GM21576 (cell line): ENCODE data around the gene LGALS9.
"Not testable (repeated sequence)": the region's sequence is repeated elsewhere in the genome, so short reads cannot be mapped to it uniquely, and the experiment has no call there.

ENCODE experiments used
- ATAC-seq: cut with Tn5 transposase; IDR thresholded peaks from one replicate; pipeline ENCODE4 v1.9.1; 2021; ENCODE audit warnings: mild to moderate bottlenecking, moderate library complexity; ENCODE audit not compliant: unreplicated experiment

LGALS9 gene

DNA sequence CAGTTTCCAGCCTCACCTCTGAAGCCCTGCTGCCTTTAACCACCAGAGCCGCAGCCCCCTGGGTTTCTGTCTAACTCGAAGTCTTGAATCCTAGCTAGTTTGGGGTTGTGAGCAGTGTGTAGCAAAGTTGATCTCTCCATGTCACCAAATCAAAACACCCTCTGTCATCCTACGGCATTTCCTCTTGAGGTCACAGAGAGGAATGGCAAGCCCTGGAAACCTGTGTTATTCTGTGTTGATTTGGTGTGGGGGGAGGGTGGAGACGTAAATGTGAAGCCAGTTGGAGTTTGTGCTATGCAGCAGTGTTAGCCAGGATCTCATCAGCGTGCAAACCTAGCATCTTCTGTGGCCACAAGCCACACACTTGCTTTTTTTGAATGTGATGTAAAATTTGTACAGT lies 5.1 kb upstream of the LGALS9 start:
- ATAC-seq, result no peak

DNA sequence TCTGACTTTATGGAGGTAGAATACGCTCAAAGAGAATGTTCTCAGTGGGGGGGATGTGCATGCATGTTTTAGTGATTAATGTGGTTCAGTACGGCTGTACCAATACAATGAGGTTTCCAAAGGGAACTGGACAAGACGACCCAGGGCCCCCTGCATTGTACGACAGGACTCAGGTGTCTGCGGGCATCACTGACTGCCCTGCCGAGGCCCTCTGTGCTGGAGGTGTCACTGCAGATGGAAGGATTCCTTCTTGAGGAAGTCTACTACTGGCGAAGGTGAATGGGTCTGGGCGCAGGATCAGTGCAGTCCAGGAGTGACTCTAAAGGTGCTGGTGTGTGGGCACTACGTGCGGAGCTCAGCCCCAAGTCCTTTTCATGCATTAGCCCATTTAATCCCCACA lies 3.5 kb upstream of the LGALS9 start:
- ATAC-seq, result no peak

DNA sequence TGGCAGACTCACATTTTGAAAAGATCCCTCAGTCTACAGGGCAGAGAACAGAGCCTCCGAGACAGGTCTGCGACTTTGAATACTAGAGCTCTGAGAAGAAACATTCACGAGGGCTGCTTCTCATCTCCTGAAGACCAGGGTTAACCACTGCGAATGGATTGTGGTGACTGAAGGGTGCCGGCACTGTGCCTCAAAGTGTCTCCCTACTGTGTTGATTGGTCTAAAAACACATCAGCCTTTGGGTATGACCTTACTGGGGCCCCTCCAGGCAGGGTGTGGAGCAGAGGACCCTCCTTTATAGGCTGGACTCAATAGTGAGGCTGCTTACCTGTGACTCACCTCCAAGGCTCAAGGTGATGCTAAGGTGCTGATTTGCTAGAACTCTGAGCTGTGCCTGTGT lies 2.6 kb upstream of the LGALS9 start:
- ATAC-seq, result no peak

DNA sequence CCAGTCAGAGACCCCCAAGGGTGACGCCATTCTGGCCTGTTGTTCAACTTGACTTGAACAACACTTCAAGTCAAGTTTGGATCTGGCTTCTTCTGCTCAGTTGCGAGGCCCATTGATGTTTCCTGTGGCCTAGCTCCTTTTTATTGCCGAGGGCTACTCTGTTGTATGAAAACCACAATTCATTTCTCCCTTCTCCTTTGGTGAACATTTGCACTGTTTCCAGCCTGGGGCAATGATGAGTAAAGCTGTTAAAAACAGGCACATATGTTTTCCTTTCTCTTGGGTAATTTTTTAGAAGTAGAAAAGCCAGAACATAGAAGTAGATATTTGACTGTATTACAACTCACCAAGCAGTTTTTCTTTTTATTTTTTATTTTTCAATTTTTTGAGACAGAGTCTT lies 1.7 kb upstream of the LGALS9 start:
- ATAC-seq, result not testable (repeated sequence)

DNA sequence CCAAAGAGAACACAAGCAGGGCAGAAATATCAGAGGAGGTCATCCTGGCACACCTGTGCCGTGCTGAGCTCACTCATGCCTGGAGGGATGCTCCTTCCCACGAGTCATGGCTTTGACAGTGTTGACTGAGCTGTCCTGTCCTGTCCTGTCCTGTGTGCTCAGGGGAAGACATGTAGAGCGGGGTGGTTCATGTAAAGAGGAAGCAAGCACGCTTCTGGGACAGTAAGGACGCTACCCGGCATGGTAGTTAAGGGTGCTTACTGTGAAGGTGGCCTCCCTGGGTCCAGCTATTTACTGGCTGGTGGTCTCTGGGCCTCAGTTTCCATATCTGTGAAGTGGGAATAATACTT lies 398 bp downstream of the LGALS9 start:
- ATAC-seq, result peak; percentile 36

DNA sequence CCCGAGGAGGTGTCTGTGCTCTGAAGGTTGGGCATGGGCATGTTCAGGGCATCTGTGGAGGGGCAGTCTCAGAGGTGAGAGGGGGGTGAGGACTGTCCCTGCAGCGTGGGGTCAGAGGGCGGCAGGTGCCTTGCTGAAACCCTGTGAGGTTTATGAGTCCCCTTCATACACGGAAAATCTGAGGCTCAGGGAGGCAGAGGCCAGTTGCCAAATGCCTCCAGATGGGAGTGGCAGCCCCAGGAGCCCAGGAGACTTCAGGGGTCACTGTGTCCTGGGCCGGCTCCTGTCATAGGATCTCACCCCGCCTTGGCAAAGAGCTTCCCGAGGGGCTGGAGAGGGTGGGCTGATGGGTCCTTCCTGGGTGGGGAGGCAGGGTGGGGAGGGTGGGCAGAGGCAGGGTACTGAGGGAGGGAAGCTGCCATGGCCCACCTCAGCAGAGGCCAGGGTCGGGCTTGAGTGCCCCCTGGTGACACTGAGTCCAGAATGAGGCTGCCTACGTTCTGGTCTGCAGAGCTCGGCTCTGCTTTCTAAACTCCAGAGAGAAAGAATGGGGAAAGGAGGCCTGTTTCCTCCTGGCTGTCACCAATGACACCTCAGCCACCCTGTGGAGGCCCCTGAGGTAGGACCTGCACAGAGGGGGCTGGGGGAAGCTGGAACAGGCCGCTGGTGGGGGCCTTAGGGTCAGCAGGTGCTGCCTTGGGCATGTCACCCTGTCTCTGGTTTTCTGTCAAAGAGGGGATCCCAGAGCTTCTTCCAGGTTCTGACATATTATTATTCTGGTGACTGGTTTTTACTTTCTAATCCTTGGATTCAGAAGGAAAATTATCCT lies 1.1 kb downstream of the LGALS9 start:
- ATAC-seq, result no peak

DNA sequence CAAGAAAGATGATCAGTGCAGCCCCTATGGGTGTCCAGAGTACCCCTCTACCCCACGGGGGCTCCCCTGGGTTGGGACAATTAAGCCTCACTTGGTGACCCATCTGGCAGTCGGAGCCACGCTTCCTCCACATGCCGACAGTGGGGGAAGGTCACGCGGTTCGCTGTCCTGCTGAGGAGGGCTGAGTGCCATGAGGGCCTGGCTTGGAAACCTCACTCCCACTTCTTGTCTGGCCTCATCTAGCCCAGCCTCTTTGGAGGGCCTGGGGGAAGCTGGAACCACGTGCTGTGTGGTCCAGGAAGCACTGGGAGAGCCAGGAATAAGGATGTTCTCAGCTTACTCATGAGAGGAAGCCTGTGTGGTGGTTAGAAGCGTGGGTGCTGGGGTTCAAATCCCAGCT lies 1.8 kb downstream of the LGALS9 start:
- not testable (repeated sequence) for ATAC-seq

DNA sequence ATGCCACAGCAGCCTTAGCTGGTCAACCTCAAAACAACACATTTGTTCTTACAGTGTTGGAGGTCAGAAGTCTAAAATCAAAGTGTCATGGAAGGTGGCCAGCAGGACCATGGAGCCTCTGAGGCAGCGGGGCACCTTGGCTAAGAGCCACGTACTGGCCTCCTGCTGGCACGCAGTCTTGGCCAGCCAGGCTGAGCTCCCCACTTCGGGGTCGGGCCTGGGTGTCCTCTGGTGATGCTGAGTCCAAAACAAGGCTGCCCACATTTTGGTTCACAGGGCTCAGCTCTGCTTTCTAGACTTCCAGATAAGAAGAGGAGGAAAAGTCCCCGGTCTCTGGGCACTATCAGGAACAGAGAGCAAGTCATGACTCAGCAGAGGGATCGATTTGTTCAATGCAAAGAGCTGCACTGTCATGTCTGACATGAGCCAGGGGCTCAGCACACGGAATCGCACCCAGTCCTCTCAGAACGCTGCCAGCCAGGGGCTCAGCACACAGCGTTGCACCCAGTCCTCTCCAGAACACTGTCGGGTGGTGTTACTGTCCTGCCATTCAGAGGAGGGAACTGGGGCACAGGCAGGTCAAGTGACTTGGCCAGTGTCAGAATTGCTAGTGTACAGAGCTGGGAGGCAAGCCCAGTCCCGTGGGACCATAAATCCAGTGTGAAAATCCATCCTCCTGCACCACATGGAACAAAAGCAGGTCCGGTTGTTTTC lies 2.5 kb downstream of the LGALS9 start:
- ATAC-seq, result no peak

DNA sequence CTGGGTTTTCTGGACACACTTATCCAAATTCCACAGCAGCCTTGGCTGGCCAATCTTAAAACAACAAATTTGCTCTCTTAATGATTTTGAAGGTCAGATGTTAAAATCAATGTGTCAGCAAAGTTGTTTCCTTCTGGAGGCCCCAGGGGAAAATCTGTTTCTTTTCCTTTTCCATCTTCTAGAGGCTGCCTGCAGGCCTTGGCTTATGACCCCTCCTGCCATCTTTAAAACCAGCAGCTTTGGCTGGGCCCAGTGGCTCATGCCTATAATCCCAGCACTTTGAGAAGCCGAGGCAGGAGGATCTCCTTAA lies 3.0 kb downstream of the LGALS9 start:
- no peak for ATAC-seq

DNA sequence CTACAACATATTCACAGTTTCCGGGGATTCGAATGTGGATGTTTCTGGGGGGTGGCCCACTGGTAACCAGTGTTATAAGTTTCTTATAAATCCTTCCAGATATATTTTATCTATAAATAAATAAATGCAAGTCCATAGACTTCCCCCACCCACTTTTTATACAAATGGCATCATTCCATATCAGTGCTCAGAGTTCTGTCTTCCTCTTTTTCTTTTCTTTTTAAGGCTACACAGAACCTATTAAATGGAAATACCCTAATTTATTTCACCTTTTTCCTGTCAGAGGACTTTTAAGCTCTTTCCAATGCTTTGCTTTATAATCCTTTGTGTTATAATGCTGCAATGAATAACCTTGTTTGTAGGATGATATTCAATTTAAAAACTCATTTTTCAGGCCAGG lies 3.8 kb downstream of the LGALS9 start:
- no peak for ATAC-seq

DNA sequence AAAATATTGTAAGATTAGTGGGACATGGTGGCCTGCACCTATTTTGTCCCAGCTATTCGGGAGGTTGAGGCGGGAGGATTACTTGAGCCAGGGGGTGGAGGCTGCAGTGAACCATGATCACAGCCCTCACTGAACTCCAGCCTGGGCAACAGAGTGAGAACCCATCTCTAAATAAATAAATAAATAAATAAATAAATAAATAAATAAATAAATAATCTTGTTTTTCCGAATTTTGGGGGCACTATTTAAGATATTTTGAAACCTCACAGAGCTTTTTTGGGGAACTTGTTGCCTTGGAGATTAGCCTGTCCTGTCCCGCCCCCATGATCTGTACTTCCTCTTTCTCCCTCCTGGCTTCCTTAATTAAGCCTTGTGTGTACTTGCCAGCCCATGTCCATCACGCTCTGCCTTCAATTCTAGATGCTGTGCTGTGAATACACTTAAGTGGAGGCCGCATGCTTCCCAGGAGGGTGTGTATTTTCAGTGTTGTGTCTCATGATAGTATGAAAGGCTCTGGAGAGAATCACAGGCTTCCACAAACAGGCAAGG lies 4.4 kb downstream of the LGALS9 start:
- no peak for ATAC-seq

DNA sequence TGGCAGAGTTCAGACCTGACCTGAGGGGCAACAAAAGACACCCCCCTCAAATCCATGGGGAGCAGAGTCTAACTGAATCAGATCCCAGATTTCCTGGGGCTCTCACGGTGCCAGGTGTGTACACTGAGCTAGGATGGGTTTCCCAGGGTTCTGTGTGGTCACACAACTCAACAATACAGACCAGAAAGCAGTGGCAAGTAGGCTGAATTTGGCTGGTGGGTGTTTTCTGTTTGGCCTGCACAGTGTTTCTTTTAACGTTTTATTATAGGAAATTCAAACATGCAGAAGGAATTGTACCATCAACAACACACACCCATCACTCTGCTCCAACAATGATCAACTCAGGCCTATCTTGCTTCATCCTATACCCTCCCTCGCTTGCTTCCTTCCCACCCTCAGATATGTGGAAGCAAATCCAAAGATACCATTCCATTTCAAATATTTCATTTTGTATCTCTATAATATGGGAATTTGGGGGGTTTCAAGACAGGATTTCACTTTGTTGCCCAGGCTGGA lies 5.1 kb downstream of the LGALS9 start:
- ATAC-seq, result not testable (repeated sequence)

DNA sequence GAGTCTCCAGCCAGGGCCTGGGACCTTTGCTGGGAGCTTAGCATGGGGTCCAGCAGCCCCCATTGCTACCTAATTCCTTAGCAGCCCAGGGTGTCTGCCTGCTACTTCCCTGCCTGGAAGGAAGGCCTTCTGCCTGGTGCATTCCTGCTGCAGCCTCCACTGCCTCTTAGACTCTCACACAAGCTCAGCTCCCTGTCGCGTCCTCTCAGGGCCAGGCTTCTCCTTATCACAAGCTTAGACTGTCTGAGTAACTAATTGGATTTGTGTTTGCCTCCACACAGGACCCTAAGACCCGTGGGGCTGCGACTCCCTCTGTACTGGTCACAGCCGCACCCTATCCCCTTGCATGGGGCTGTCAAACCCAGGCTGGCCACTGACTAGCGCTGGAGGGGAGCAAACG lies 6.8 kb downstream of the LGALS9 start:
- not testable (repeated sequence) for ATAC-seq

DNA sequence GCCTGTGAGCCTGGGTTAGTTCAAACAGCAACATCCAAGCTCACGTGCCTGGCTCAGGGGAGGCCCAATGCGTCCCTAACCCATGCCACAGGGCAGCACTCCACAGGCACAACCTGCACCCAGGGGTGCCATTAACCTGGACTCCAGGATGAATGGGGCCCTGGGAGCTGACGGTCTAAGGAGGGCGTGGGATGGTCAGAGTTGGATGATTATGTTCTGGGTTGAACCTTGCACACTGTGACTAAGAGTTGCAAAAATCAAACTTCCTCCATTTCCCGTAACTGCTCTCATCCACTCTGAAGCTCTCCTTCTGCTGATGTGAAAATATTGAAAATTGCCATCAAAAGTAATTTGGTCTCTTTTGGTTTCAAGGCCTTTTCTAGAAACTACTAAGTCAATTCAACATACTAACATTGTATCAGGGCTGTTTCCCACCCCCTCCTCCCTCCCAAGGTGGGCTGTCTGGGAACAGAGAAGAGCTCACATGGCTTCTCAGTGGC lies 7.5 kb downstream of the LGALS9 start:
- not testable (repeated sequence) for ATAC-seq

DNA sequence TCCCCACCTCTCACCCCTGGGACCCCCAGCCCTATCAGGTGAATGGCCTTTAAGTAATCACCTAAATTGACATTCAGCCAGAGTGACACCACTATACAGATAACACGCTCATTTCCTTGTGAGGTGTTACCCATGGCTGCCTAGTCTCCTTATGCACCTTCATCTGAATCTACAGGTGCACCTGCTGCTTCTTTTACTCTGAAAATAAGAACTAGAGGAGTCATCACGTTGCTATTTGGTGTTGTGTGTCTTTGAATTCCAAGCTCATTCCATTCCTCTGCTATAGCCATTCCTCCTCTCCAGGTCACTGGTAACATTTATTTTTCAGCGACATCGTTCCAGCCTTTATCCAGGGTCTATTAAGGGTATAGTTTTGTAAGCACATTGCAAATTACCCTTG lies 9.8 kb downstream of the LGALS9 start:
- no peak for ATAC-seq

DNA sequence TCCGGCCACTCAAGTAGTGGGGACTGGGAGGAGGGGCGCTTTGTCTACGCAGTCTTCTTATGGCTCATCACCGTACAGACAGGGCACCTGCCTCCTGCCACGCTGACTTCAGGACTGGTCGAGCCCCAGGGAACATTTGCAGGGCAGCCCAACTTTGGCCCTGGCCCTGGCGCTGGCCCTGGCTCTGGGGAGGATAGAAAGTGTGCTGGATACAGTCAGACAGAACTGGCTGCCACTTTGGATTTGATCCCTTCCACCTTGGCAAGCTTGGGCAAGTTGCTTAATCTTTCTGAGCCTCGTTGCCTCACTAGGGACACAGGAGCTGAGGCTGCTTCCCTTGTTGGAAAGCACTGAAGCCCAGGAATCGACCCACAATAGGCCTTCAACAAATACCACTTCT lies 13.6 kb downstream of the LGALS9 start:
- ATAC-seq, result no peak

DNA sequence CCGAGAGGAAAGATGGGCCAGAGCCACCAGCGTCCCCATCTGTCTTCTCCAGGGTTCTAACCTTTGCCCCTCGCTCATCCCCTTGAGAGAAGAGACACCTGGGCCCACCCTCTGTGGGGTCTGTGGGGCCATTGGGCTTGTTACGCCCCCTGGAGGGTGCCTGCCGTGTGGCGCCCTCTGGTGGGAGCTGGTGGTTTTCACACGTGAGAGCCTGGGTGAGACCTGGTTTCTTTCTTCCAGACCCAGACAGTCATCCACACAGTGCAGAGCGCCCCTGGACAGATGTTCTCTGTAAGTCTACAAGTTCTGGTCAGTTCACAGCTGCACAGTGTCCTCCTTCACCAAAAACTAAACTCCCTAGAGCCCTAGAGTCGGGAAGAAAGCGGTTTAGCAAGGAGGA lies 14.6 kb downstream of the LGALS9 start:
- ATAC-seq, result not testable (repeated sequence)

DNA sequence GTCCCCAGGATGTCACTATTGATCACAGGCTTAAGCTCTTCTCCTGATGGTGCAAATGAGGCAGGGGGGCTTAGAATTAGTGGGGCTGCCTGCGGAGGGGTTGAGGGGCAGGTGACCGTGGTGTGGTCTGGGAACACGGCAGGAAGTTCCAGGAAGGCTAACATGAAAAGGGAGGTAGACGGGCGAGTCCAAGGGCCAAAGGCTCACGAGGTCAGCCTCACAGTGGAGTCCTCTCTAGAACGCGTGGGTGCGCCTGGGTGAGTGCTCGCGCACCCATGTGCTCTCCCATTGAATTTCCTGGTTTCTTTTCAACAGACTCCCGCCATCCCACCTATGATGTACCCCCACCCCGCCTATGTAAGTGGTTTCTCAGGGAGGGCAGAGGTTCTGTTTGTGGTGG lies 15.2 kb downstream of the LGALS9 start:
- ATAC-seq, result no peak

DNA sequence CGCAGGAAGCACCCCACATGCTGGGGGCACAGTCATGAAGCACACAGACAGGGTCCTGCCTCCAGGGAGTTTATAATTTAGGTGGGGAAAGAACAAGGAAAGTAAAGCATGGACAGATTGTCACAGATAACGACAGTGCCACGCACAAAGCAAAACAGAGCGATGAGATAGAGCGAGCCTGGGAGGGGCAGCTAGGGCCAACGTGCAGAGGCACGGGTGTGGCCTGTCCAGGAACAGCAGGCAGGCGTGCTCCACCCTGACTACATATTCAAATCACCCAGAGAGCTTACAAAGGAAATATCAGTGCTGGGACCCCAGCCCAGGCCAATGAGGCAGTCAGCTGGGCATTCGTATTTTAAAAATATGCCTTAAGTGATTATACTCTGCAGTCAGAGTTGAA lies 16.8 kb downstream of the LGALS9 start:
- ATAC-seq, result no peak

DNA sequence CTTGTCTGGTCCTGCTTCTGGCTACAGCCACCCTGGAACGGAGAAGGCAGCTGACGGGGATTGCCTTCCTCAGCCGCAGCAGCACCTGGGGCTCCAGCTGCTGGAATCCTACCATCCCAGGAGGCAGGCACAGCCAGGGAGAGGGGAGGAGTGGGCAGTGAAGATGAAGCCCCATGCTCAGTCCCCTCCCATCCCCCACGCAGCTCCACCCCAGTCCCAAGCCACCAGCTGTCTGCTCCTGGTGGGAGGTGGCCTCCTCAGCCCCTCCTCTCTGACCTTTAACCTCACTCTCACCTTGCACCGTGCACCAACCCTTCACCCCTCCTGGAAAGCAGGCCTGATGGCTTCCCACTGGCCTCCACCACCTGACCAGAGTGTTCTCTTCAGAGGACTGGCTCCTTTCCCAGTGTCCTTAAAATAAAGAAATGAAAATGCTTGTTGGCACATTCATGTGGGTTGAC lies 18.2 kb downstream of the LGALS9 start:
- ATAC-seq, result not testable (repeated sequence)

DNA sequence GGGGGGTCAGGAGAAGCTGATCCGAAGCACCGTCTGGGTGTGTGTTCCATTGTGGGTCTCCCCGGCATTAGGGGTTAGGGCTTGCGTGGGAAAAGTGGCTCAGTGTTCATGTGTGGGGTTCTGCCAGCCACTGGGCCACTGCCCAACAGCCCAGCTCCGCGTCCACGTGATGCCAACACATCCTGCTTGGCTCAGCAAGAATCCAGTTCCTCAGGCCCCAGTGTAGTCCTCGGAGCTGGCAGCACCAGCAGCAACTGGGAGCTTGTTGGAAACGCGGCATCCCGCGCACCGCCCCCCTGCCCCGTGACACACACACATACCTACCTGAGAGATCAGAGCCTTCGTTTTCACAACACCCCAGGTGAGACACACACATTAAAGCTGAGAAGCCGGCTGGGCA lies 18.9 kb downstream of the LGALS9 start:
- ATAC-seq, result no peak

DNA sequence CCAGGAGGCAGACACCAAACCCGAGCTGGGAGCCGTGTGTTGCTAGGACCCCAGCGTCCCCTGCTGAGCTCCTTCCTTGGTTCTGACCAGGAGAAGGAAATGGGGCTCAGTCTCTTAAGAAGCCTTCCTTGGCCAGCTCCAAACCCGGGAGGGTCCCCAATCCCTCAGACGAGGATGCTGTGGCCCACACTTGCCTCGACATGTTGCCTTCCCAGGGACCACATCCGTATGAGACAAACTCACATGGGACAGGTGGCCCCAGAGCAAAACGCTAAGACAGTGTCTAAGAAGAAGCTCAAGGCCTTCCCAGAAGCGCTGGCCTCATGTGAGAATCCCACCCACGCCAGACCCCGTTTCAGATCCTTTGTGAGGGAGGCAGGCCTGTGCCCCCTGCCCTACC lies 19.8 kb downstream of the LGALS9 start:
- no peak for ATAC-seq
